ENCODE results near the gene LHFPL3. TPM values are rescaled to one million over a fixed set of nuclear protein-coding genes. Genes with fewer than 3 reads are reported as not detected.
"Not testable (repeated sequence)": the region's sequence is repeated elsewhere in the genome, so short reads cannot be mapped to it uniquely, and the experiment has no call there.

Gene LHFPL3
- total and polyA plus RNA-seq, 2 experiments from 2014 or later: 0.24 TPM; not detected in 1

DNA sequence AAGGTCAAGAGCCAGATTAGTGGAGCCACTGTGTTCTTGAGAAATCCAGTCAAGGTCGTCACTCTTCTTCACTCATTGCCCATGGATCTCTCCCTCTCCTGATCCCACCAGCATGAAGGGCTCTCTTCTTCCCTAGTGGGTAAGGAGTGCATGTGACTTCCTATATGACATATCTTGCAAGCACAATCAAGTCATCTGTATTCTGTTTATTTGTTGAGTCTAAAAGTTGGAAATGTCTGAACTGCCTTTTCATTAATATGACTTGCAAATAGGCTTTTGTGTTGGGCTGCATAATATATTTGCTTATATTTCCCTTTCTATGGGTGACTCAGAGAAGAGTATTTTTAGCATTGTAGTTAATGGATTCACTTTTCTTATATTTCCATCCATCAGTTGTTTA lies 371.9 kb downstream of the LHFPL3 start:
- Histone ChIP-seq H3K36me3 (ENCODE audit: insufficient read depth) (no peaks in the 10 kb centered on the region), H3K27me3 (ENCODE audit: insufficient read depth) (no peaks in the 10 kb centered on the region), H3K4me1 (ENCODE audit: insufficient read depth) (peaks cover 4% of the 10 kb centered on the region), H3K79me2 (replicated peaks; ENCODE audit: insufficient read depth) (no peaks in the 10 kb centered on the region), H2AFZ (no peak overlapping the region), H3K27ac (ENCODE audit: low read depth) (no peak overlapping the region), H3K4me3 (no peak overlapping the region), H3K4me2 (no peak overlapping the region), H3F3A (replicated peaks; ENCODE audit: low read depth) (no peaks in the 10 kb centered on the region), H4K20me1 (replicated peaks; ENCODE audit: insufficient read depth) (no peaks in the 10 kb centered on the region), H3K9me2 (ENCODE audit: insufficient read depth) (peaks cover 9% of the 10 kb centered on the region; the same call in 1 of the 2 replicates)
- H3K27ac Mint-ChIP-seq: no peak overlapping the region
- H3K27me3 Mint-ChIP-seq (ENCODE audit: insufficient read depth, low read depth, poor library complexity): no peaks in the 10 kb centered on the region
- peaks cover 9% of the 10 kb centered on the region for H3K4me1 Mint-ChIP-seq
- H3K9me3 Mint-ChIP-seq: no peaks in the 10 kb centered on the region; the same call in 2 of the 3 replicates
- H3K4me3 Mint-ChIP-seq: no peak overlapping the region
- TF ChIP-seq, protein P1, sequence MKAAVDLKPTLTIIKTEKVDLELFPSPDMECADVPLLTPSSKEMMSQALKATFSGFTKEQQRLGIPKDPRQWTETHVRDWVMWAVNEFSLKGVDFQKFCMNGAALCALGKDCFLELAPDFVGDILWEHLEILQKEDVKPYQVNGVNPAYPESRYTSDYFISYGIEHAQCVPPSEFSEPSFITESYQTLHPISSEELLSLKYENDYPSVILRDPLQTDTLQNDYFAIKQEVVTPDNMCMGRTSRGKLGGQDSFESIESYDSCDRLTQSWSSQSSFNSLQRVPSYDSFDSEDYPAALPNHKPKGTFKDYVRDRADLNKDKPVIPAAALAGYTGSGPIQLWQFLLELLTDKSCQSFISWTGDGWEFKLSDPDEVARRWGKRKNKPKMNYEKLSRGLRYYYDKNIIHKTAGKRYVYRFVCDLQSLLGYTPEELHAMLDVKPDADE (IDR thresholded peaks at IDR 0.05): no peak
- TF ChIP-seq, protein P2, sequence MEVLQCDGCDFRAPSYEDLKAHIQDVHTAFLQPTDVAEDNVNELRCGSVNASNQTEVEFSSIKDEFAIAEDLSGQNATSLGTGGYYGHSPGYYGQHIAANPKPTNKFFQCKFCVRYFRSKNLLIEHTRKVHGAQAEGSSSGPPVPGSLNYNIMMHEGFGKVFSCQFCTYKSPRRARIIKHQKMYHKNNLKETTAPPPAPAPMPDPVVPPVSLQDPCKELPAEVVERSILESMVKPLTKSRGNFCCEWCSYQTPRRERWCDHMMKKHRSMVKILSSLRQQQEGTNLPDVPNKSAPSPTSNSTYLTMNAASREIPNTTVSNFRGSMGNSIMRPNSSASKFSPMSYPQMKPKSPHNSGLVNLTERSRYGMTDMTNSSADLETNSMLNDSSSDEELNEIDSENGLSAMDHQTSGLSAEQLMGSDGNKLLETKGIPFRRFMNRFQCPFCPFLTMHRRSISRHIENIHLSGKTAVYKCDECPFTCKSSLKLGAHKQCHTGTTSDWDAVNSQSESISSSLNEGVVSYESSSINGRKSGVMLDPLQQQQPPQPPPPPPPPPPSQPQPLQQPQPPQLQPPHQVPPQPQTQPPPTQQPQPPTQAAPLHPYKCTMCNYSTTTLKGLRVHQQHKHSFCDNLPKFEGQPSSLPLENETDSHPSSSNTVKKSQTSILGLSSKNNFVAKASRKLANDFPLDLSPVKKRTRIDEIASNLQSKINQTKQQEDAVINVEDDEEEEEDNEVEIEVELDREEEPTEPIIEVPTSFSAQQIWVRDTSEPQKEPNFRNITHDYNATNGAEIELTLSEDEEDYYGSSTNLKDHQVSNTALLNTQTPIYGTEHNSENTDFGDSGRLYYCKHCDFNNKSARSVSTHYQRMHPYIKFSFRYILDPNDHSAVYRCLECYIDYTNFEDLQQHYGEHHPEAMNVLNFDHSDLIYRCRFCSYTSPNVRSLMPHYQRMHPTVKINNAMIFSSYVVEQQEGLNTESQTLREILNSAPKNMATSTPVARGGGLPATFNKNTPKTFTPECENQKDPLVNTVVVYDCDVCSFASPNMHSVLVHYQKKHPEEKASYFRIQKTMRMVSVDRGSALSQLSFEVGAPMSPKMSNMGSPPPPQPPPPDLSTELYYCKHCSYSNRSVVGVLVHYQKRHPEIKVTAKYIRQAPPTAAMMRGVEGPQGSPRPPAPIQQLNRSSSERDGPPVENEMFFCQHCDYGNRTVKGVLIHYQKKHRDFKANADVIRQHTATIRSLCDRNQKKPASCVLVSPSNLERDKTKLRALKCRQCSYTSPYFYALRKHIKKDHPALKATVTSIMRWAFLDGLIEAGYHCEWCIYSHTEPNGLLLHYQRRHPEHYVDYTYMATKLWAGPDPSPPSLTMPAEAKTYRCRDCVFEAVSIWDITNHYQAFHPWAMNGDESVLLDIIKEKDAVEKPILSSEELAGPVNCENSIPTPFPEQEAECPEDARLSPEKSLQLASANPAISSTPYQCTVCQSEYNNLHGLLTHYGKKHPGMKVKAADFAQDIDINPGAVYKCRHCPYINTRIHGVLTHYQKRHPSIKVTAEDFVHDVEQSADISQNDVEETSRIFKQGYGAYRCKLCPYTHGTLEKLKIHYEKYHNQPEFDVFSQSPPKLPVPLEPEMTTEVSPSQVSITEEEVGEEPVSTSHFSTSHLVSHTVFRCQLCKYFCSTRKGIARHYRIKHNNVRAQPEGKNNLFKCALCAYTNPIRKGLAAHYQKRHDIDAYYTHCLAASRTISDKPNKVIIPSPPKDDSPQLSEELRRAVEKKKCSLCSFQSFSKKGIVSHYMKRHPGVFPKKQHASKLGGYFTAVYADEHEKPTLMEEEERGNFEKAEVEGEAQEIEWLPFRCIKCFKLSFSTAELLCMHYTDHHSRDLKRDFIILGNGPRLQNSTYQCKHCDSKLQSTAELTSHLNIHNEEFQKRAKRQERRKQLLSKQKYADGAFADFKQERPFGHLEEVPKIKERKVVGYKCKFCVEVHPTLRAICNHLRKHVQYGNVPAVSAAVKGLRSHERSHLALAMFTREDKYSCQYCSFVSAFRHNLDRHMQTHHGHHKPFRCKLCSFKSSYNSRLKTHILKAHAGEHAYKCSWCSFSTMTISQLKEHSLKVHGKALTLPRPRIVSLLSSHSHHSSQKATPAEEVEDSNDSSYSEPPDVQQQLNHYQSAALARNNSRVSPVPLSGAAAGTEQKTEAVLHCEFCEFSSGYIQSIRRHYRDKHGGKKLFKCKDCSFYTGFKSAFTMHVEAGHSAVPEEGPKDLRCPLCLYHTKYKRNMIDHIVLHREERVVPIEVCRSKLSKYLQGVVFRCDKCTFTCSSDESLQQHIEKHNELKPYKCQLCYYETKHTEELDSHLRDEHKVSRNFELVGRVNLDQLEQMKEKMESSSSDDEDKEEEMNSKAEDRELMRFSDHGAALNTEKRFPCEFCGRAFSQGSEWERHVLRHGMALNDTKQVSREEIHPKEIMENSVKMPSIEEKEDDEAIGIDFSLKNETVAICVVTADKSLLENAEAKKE (CRISPR knock-in tag; IDR thresholded peaks at IDR 0.05): no peak
- TF ChIP-seq, protein P3, sequence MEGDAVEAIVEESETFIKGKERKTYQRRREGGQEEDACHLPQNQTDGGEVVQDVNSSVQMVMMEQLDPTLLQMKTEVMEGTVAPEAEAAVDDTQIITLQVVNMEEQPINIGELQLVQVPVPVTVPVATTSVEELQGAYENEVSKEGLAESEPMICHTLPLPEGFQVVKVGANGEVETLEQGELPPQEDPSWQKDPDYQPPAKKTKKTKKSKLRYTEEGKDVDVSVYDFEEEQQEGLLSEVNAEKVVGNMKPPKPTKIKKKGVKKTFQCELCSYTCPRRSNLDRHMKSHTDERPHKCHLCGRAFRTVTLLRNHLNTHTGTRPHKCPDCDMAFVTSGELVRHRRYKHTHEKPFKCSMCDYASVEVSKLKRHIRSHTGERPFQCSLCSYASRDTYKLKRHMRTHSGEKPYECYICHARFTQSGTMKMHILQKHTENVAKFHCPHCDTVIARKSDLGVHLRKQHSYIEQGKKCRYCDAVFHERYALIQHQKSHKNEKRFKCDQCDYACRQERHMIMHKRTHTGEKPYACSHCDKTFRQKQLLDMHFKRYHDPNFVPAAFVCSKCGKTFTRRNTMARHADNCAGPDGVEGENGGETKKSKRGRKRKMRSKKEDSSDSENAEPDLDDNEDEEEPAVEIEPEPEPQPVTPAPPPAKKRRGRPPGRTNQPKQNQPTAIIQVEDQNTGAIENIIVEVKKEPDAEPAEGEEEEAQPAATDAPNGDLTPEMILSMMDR (conservative IDR thresholded peaks at IDR 0.05; ENCODE audit: low read depth in 2 of 2): no peak
- TF ChIP-seq EZH2phosphoT487 (IDR thresholded peaks at IDR 0.05; ENCODE audit: unreplicated experiment): no peak
- no peak for TF ChIP-seq POLR2AphosphoS5 (IDR thresholded peaks at IDR 0.05; ENCODE audit: low read depth)
- ATAC-seq (no peak), DNase-seq (ENCODE audit: low spot score) (no peak)
- no peaks in the 10 kb centered on the region for H3K36me3 Mint-ChIP-seq (ENCODE audit: low read depth)

DNA sequence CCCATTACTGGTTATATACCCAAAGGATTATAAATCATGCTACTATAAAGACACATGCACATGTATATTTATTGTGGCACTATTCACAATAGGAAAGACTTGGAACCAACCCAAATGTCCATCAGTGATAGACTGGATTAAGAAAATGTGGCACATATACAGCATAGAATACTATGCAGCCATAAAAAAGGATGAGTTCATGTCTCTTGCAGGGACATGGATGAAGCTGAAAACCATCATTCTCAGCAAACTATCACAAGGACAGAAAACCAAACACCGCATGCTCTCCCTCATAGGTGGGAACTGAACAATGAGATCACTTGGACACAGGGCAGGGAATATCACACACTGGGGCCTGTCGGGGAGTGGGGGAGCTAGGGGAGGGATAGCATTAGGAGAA lies 392.6 kb downstream of the LHFPL3 start:
- not testable (repeated sequence) for H3K79me2 ChIP-seq (replicated peaks; ENCODE audit: insufficient read depth); DNase-seq (ENCODE audit: low spot score); H3K36me3 ChIP-seq (ENCODE audit: insufficient read depth); H3K27ac Mint-ChIP-seq; H3K36me3 Mint-ChIP-seq (ENCODE audit: low read depth); H3K4me1 ChIP-seq (ENCODE audit: insufficient read depth); H3K9me2 ChIP-seq (ENCODE audit: insufficient read depth); H3K27me3 ChIP-seq (ENCODE audit: insufficient read depth); H3K4me3 Mint-ChIP-seq; H3K4me1 Mint-ChIP-seq; H3K9me3 Mint-ChIP-seq; ATAC-seq; H2AFZ ChIP-seq; H3K4me3 ChIP-seq; H3K4me2 ChIP-seq; H3F3A ChIP-seq (replicated peaks; ENCODE audit: low read depth); H4K20me1 ChIP-seq (replicated peaks; ENCODE audit: insufficient read depth); H3K27ac ChIP-seq (ENCODE audit: low read depth); H3K27me3 Mint-ChIP-seq (ENCODE audit: insufficient read depth, low read depth, poor library complexity)
